NCI-H146 (cell line): Measurements from ENCODE around the gene C6orf47.

Experiments used
- DNase-seq: peaks from one replicate; lab custom pipeline; 2025; lab: John Stamatoyannopoulos, UW

C6orf47 gene

DNA sequence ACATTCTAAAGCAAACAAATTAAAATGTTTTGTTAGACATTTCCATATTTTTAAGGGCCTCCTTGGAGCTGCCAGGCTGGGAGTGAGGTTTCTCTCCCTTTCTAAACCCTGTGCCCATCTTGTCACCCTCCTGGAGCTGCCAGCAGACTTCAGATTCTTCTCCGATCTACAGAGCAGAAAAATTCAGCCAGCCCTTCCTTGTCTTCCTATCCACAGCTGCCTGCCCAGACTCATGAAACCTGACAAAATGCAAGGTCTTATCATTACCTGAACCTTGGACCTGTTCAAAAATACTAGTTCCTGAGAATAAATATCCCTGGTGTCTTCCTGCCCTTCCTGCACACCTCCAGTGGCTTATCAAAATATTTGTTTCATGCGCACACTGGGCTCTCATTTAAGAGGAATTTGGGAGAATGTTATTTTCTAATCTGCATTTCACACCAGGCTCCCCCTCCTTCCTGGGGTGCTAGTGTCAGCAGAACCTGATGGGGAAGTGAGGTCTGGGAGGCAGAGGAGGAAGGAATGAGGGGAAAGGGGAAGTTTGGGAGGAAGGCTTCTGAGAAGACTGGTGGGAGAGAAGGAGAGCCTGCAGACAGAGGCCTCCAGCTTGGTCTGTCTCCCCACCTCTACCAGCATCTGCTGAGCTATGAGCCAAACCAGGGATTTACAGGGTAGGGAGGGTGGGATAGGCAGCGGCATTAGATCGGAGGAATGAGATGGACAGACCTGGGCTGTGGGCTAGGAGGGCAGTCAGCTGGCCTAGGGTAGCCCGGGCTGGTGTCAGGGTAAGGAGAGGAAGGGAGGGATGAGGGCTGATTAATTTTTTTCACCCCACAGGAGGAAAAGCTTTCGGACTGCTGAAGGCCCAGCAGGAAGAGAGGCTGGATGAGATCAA lies 45.6 kb downstream of the C6orf47 start, which contains the start of gene AIF1:
TSS of gene AIF1 (plus strand) at position 551 of the 895 bp plus-strand sequence. CDS start at position 647, 96 bp downstream.
- DNase-seq = no peak

DNA sequence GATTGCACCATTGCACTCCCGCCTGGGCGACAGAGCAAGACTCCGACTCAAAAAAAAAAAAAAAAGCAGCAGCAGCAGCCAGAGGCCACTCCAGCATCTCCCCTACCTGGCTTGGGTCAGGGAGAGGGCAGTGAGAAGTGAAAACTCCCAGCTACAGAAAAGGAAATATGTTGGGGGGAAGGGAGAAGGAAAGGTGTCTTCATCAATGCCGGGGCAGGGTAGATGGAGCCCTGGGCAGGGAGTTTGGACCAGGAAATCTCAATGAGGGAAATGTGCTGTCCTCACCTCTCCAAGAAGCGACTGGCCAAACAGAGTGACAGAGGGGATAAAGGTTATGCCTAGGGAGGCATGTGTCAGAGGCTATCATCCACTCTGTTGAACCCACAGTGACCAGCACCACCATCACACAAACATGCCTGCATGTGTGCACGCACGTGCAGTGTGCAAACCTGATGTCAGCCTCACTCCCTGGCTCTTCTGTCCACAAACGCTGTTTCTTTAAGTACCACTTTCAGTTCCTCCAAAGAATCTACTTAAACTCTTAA lies 46.4 kb downstream of the C6orf47 start:
- no peak for DNase-seq

DNA sequence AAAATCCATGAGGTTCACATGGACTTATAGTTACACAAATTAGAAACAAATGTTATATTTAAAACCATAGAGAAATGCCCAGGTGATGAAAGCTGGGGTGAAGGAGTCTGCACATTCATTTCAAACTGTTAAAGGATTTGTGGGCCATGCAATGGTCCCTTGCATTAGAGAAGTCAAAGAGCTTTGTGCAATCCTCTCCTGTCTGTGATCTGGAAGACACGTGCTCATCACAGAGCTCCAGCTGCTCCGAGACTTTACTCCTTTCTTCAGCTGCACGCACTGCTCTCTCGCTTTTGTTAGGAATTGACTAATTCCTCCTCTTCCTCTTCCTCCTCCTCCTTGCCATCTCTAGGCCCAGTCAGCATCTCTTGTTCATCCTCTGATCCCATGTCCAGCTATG lies 49.6 kb downstream of the C6orf47 start:
- no peak for DNase-seq

DNA sequence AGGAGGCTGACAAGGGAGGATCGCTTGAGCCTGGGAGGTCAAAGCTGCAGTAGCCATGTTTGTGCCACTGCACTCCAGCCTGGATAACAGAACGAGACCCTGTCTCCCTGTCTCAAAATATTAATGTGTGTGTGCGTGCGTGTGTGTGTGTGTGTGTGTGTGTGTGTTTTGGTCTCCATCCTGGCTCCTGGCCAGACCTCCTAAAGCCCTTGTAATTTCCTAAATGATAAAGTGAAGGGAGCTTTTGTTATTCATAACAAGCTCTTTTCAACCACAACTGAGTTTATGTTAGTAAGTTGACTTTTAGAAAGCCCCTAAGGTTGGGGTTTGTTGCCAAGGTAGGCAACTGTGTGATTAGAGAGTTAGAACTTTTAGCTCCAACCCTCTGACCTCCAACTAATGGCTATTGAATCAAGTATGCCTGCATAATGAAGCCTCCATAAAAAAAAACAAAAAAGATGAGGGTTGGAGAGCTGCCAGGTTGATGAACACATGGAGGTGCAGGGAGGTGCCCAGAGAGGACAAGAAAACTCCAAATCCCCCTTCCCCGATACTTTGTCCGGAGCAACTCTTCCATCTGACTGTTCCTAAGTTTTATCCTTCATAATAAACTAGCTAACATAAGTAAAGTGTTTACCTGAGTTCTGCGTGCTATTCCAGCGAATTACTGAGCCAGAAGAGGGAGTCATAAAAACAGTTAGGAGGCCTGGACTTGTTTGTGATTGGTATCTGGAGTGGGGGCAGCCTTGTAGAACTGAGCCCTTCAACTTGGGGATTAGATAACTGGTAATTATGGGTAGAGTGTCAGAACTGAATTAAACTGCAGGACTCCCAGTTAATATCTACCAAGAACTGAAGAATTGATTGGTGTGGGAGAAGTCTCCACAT lies 50.8 kb downstream of the C6orf47 start:
- DNase-seq = peak; percentile 75
